ENCODE measurements around the gene LENG8.

LENG8 gene

GRCh38 chr19:54475706-54476105 is 26.7 kb downstream of the LENG8 start:
- Mint-ChIP-seq H3K27me3 (ENCODE audit: low read depth, poor library complexity) (peaks cover 76% of the 10 kb centered on the region), H3K36me3 (ENCODE audit: low read depth) (no peaks in the 10 kb centered on the region), H3K9me3 (no peaks in the 10 kb centered on the region), H3K27ac (no peak overlapping the region), H3K4me3 (no peak overlapping the region), H3K4me1 (peaks cover 16% of the 10 kb centered on the region)
- no peak for DNase-seq
- TF ChIP-seq CTCF (IDR thresholded peaks at IDR 0.05): no peak

- Mint-ChIP-seq H3K9me3 (no peaks in the 10 kb centered on the region), H3K36me3 (ENCODE audit: low read depth) (no peaks in the 10 kb centered on the region), H3K4me3 (no peak overlapping the region), H3K27ac (no peak overlapping the region), H3K4me1 (peaks cover 12% of the 10 kb centered on the region), H3K27me3 (ENCODE audit: low read depth, poor library complexity) (peaks cover 80% of the 10 kb centered on the region)
- DNase-seq: no peak
- no peak for TF ChIP-seq CTCF (IDR thresholded peaks at IDR 0.05)
Measured at GRCh38 chr19:54477650-54478049, 28.7 kb downstream of the LENG8 start.

- Mint-ChIP-seq H3K4me1 (peaks cover 4% of the 10 kb centered on the region), H3K27ac (no peak overlapping the region), H3K9me3 (peaks cover under 1% of the 10 kb centered on the region), H3K36me3 (ENCODE audit: low read depth) (no peaks in the 10 kb centered on the region), H3K27me3 (ENCODE audit: low read depth, poor library complexity) (peaks cover 73% of the 10 kb centered on the region), H3K4me3 (no peak overlapping the region)
- peak; percentile 66 for TF ChIP-seq CTCF (IDR thresholded peaks at IDR 0.05)
- DNase-seq: peak; percentile 73
Measured at GRCh38 chr19:54478677-54479266, 29.8 kb downstream of the LENG8 start.

GRCh38 chr19:54480051-54480450 is 31.1 kb downstream of the LENG8 start:
- DNase-seq: no peak
- Mint-ChIP-seq H3K9me3 (peaks cover 11% of the 10 kb centered on the region), H3K4me3 (no peak overlapping the region), H3K27me3 (ENCODE audit: low read depth, poor library complexity) (peaks cover 68% of the 10 kb centered on the region), H3K36me3 (ENCODE audit: low read depth) (no peaks in the 10 kb centered on the region), H3K27ac (no peak overlapping the region), H3K4me1 (no peaks in the 10 kb centered on the region)
- no peak for TF ChIP-seq CTCF (IDR thresholded peaks at IDR 0.05)

- peak; percentile 81 for DNase-seq
- no peaks in the 10 kb centered on the region for H3K4me1 Mint-ChIP-seq
- H3K4me3 Mint-ChIP-seq: no peak overlapping the region
- H3K27me3 Mint-ChIP-seq (ENCODE audit: low read depth, poor library complexity): peaks cover 60% of the 10 kb centered on the region
- H3K9me3 Mint-ChIP-seq: peaks cover 21% of the 10 kb centered on the region
- no peak overlapping the region for H3K27ac Mint-ChIP-seq
- no peaks in the 10 kb centered on the region for H3K36me3 Mint-ChIP-seq (ENCODE audit: low read depth)
- peak; percentile 65 for TF ChIP-seq CTCF (IDR thresholded peaks at IDR 0.05)
Measured at GRCh38 chr19:54481326-54481930, 32.4 kb downstream of the LENG8 start.

GRCh38 chr19:54482889-54483288 is 33.9 kb downstream of the LENG8 start:
- DNase-seq: no peak
- H3K4me3 Mint-ChIP-seq: no peak overlapping the region
- H3K27ac Mint-ChIP-seq: no peak overlapping the region
- no peaks in the 10 kb centered on the region for H3K36me3 Mint-ChIP-seq (ENCODE audit: low read depth)
- peaks cover 46% of the 10 kb centered on the region for H3K27me3 Mint-ChIP-seq (ENCODE audit: low read depth, poor library complexity)
- TF ChIP-seq CTCF (IDR thresholded peaks at IDR 0.05): no peak
- H3K4me1 Mint-ChIP-seq: no peaks in the 10 kb centered on the region
- peaks cover 21% of the 10 kb centered on the region for H3K9me3 Mint-ChIP-seq

All from nephron progenitor cell (in vitro differentiated cells).